Neuronal stem cell (in vitro differentiated cells): ENCODE measurements around the gene RNF213.
"Not testable (repeated sequence)": the region's sequence is repeated elsewhere in the genome, so short reads cannot be mapped to it uniquely, and the experiment has no call there.

ENCODE experiments used
- DNase-seq: peaks from one replicate; pipeline ENCODE4 v3.0.0-alpha.2; 2013; ENCODE audit warnings: low spot score
- H2AFZ ChIP-seq: one replicate; pipeline ENCODE4 v1.6.1; 2013; ENCODE audit warnings: mild to moderate bottlenecking, low read length, inconsistent platforms
- H2AK5ac ChIP-seq: 2 replicates; pipeline ENCODE4 v1.6.1; 2013; ENCODE audit warnings: low read depth, mild to moderate bottlenecking, inconsistent platforms, low read length, moderate library complexity, mixed read lengths
- H2BK120ac ChIP-seq: 2 replicates; pipeline ENCODE4 v1.6.1; 2013; ENCODE audit warnings: low read depth, mild to moderate bottlenecking, inconsistent platforms, low read length, moderate library complexity, mixed read lengths
- H2BK12ac ChIP-seq: one replicate; pipeline ENCODE4 v1.6.1; 2013; ENCODE audit warnings: low read length, inconsistent platforms
- H2BK15ac ChIP-seq: 2 replicates; pipeline ENCODE4 v1.6.1; 2013; ENCODE audit warnings: mild to moderate bottlenecking, low read length, inconsistent platforms, mixed read lengths
- H2BK5ac ChIP-seq: one replicate; pipeline ENCODE4 v1.6.1; 2013; ENCODE audit warnings: inconsistent platforms, mild to moderate bottlenecking, low read length, moderate library complexity
- H3K14ac ChIP-seq: one replicate; pipeline ENCODE4 v1.6.1; 2013; ENCODE audit warnings: low read length, inconsistent platforms
- H3K18ac ChIP-seq: 2 replicates; pipeline ENCODE4 v1.6.1; 2013; ENCODE audit warnings: low read length, inconsistent platforms
- H3K23ac ChIP-seq: 2 replicates; pipeline ENCODE4 v1.6.1; 2013; ENCODE audit warnings: low read depth, mild to moderate bottlenecking, mixed read lengths, low read length, inconsistent platforms; ENCODE audit not compliant: poor library complexity
- H3K27ac ChIP-seq: replicated peaks from 3 replicates; pipeline ENCODE4 v1.5.1; 2013; ENCODE audit warnings: low read length, inconsistent platforms
- H3K27me3 ChIP-seq, 3 experiments: 2 replicates each; pipeline ENCODE4 v1.6.1; 2013; ENCODE audit warnings: low read length in 3 of 3, mild to moderate bottlenecking in 2 of 3, inconsistent platforms in 1 of 3, low read depth in 1 of 3, mixed read lengths in 1 of 3, moderate library complexity in 1 of 3; ENCODE audit not compliant: control insufficient read depth in 3 of 3, insufficient read depth in 3 of 3
- H3K36me3 ChIP-seq, 2 donors: replicated peaks in 1 of 2; 2 replicates each; pipeline ENCODE4 v1.6.1; 2013; ENCODE audit warnings: low read length in 2 of 2; ENCODE audit not compliant: control insufficient read depth in 2 of 2, insufficient read depth in 2 of 2
- H3K4ac ChIP-seq: 2 replicates; pipeline ENCODE4 v1.6.1; 2013; ENCODE audit warnings: inconsistent platforms, mild to moderate bottlenecking, low read length, moderate library complexity
- H3K4me1 ChIP-seq, 2 donors: 1 replicate in 1 of 2; 2 replicates in 1 of 2; pipeline ENCODE4 v1.6.1; 2013; ENCODE audit warnings: low read length in 2 of 2, low read depth in 1 of 2; ENCODE audit not compliant: control insufficient read depth in 2 of 2, insufficient read depth in 1 of 2
- H3K4me2 ChIP-seq: one replicate; pipeline ENCODE4 v1.6.1; 2013; ENCODE audit warnings: mild to moderate bottlenecking, low read length, inconsistent platforms; ENCODE audit not compliant: insufficient read depth, poor library complexity, severe bottlenecking
- H3K4me3 ChIP-seq, 2 donors: 2 replicates each; pipeline ENCODE4 v1.5.1; 2013; ENCODE audit warnings: low read length in 2 of 2, mild to moderate bottlenecking in 2 of 2, inconsistent platforms in 1 of 2, moderate library complexity in 1 of 2
- H3K79me1 ChIP-seq: one replicate; pipeline ENCODE4 v1.6.1; 2013; ENCODE audit warnings: low read depth, mild to moderate bottlenecking, inconsistent platforms, low read length, moderate library complexity
- H3K9ac ChIP-seq: one replicate; pipeline ENCODE4 v1.6.1; 2013; ENCODE audit warnings: mild to moderate bottlenecking, low read depth, low read length, inconsistent platforms; ENCODE audit not compliant: poor library complexity
- H3K9me3 ChIP-seq, 2 donors: replicated peaks in 1 of 2; 2 replicates each; pipeline versions ENCODE3 to v1.6.1; 2013; ENCODE audit warnings: low read length in 2 of 2, mild to moderate bottlenecking in 2 of 2, inconsistent platforms in 1 of 2, low read depth in 1 of 2, mixed read lengths in 1 of 2, moderate library complexity in 1 of 2; ENCODE audit not compliant: control insufficient read depth in 2 of 2, insufficient read depth in 1 of 2
- H4K8ac ChIP-seq: one replicate; pipeline ENCODE4 v1.6.1; 2013; ENCODE audit warnings: low read depth, mild to moderate bottlenecking, inconsistent platforms, low read length, moderate library complexity
- H4K91ac ChIP-seq: one replicate; pipeline ENCODE4 v1.6.1; 2013; ENCODE audit warnings: low read length, low read depth, mild to moderate bottlenecking, inconsistent platforms; ENCODE audit not compliant: poor library complexity
- WGBS, 2 donors: extraction: QIAGEN DNeasy Blood & Tissue Kit; methylation state at CpG; one replicate each; pipeline ENCODE4 v1.1.7; 2013; ENCODE audit warnings: missing lambda C conversion rate in 2 of 2, mixed read lengths in 1 of 2; ENCODE audit not compliant: insufficient read length in 2 of 2, insufficient replicate concordance in 1 of 2; ENCODE audit errors: extremely low coverage in 2 of 2; 5-methylcytosine and 5-hydroxymethylcytosine counted together

The RNF213 gene

GRCh38 chr17:80257716-80258213 is 2.9 kb upstream of the RNF213 start:
- no peak for DNase-seq
- H3K27ac ChIP-seq: peak overlapping the region; percentile 4
- H3K4ac ChIP-seq: no peak overlapping the region

GRCh38 chr17:80258296-80258695 is 2.4 kb upstream of the RNF213 start:
- no CpG with 5 or more reads among the region's 2 CpGs for WGBS, 2 donors
- H3K9me3 ChIP-seq, H2AK5ac ChIP-seq, H2BK120ac ChIP-seq, DNase-seq, H3K36me3 ChIP-seq, H2BK15ac ChIP-seq, H3K4me2 ChIP-seq, H3K9ac ChIP-seq, H2BK5ac ChIP-seq, H3K23ac ChIP-seq, H3K14ac ChIP-seq, H4K91ac ChIP-seq, H4K8ac ChIP-seq, H3K18ac ChIP-seq, H3K4me3 ChIP-seq, H3K4ac ChIP-seq, H3K27ac ChIP-seq, H2AFZ ChIP-seq, H3K27me3 ChIP-seq, H2BK12ac ChIP-seq, H3K79me1 ChIP-seq: not testable (repeated sequence)
- peaks cover 16 to 25% of the 10 kb centered on the region in 2 donors for H3K4me1 ChIP-seq

More at GRCh38 chr17:80257716-80258213, 2.9 kb upstream of the RNF213 start:
- H3K14ac ChIP-seq: no peak overlapping the region
- H2BK12ac ChIP-seq: no peak overlapping the region
- H3K27me3 ChIP-seq: no peaks in the 10 kb centered on the region
- no peak overlapping the region for H3K18ac ChIP-seq
- H2AFZ ChIP-seq: peak overlapping the region; percentile 6
- H4K91ac ChIP-seq: no peak overlapping the region
- no peak overlapping the region for H3K4me2 ChIP-seq
- no peak overlapping the region for H2BK120ac ChIP-seq
- no peak overlapping the region for H2BK15ac ChIP-seq
- H3K36me3 ChIP-seq: peaks cover 0 to 3% of the 10 kb centered on the region in 2 donors
- H3K4me3 ChIP-seq: no peak overlapping the region
- H3K9ac ChIP-seq: no peak overlapping the region
- no peak overlapping the region for H2BK5ac ChIP-seq
- H3K9me3 ChIP-seq: no peaks in the 10 kb centered on the region
- H3K79me1 ChIP-seq: no peaks in the 10 kb centered on the region
- H2AK5ac ChIP-seq: no peak overlapping the region
- H3K23ac ChIP-seq: no peak overlapping the region
- no peak overlapping the region for H4K8ac ChIP-seq
- WGBS, 2 donors: no CpG with 5 or more reads among the region's 14 CpGs
- H3K4me1 ChIP-seq: peaks cover 12 to 20% of the 10 kb centered on the region in 2 donors

DNA sequence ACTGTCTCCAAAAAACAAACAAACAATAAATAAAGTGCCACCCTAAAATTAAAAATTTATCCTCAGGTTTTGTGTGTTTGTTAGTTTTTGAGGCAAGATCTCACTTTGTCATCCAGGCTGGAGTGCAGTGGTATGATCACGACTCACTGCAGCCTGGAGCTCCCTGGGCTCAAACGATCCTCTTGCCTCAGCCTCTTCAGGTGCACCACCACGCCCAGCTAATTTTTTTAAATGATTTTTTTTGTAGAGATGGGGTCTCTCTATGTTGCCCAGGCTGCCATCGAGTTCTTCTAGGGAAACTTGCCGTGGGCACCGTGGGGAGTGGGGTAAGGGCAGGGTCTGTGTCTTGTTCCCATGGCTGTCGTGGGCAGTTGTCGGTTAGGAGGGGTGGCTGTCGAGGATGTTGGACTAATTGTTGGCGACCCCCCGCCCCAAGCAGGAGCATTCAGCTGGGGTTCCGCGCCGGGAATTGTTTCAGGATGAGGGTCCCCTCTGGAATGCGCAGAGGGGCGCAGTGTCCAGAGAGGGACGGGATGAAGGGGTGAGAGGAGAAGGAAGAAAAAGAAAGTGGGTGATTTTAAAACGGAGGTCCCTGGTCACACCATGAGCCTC is 1.1 kb upstream of the RNF213 start:
- Histone ChIP-seq H4K91ac (no peak overlapping the region), H4K8ac (no peak overlapping the region), H2BK12ac (no peak overlapping the region), H3K9ac (no peak overlapping the region), H3K27me3 (no peaks in the 10 kb centered on the region), H3K4ac (no peak overlapping the region), H2BK120ac (no peak overlapping the region), H3K36me3 (peaks cover 0 to 4% of the 10 kb centered on the region in 2 donors), H3K4me3 (peak overlapping the region; percentile 41 to 81), H3K14ac (no peak overlapping the region), H2AK5ac (peak overlapping the region; percentile 1), H2BK5ac (no peak overlapping the region), H3K18ac (peak overlapping the region; percentile 91), H3K23ac (no peak overlapping the region), H2BK15ac (no peak overlapping the region), H3K4me2 (peak overlapping the region; percentile 73), H3K27ac (peak overlapping the region; percentile 86), H3K9me3 (no peaks in the 10 kb centered on the region), H3K4me1 (peaks cover 17 to 29% of the 10 kb centered on the region in 2 donors), H2AFZ (peak overlapping the region; percentile 85), H3K79me1 (peaks cover 7% of the 10 kb centered on the region)
- WGBS, 2 donors: no CpG with 5 or more reads among the region's 18 CpGs
- DNase-seq: no peak

DNA sequence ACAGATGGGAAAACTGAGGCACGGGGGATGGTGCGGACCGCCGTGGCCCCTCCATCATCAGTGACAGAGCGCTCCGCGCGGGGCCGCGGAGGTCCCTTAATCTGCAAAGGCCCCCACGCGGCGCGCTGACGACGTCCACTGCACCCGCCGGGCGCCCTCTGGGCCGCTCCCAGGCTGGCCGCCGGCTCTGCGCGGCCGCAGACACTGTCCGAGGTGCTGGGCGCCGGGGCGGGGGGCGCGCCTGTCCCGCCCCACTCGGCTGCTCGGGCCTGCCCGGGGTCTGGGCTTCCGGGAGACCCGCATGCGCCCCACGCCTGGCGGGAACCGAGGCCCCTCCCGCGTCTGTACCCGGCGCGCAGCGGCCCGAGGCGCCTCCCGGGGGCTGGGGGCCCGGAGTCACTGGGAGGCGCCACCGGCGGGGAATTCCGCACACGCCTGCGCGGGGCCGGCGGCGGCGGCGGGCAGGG is 550 bp upstream of the RNF213 start:
- no peak overlapping the region for H4K91ac ChIP-seq
- H3K27me3 ChIP-seq: no peaks in the 10 kb centered on the region
- H4K8ac ChIP-seq: no peak overlapping the region
- peak overlapping the region; percentile 91 for H3K18ac ChIP-seq
- peak overlapping the region; percentile 41 to 81 for H3K4me3 ChIP-seq
- peak overlapping the region; percentile 55 for H3K23ac ChIP-seq
- peak overlapping the region; percentile 85 for H2AFZ ChIP-seq
- peaks cover 0 to 7% of the 10 kb centered on the region in 2 donors for H3K36me3 ChIP-seq
- peak; percentile 72 for DNase-seq
- peak overlapping the region; percentile 73 for H3K4me2 ChIP-seq
- no peak overlapping the region for H2BK120ac ChIP-seq
- H3K79me1 ChIP-seq: peaks cover 9% of the 10 kb centered on the region
- peak overlapping the region; percentile 86 for H3K27ac ChIP-seq
- no peak overlapping the region for H2BK5ac ChIP-seq
- H2AK5ac ChIP-seq: no peak overlapping the region
- no peak overlapping the region for H3K4ac ChIP-seq
- no peaks in the 10 kb centered on the region for H3K9me3 ChIP-seq
- peak overlapping the region; percentile 56 for H3K14ac ChIP-seq
- no peak overlapping the region for H2BK12ac ChIP-seq
- peaks cover 17 to 26% of the 10 kb centered on the region in 2 donors for H3K4me1 ChIP-seq
- no peak overlapping the region for H3K9ac ChIP-seq
- WGBS, 2 donors: no CpG with 5 or more reads among the region's 63 CpGs
- peak overlapping the region; percentile 67 for H2BK15ac ChIP-seq
